EH (cell line): Measurements from ENCODE around the gene TDRD12.
"Not testable (repeated sequence)": the region's sequence is repeated elsewhere in the genome, so short reads cannot be mapped to it uniquely, and the experiment has no call there.

Source experiments
- DNase-seq: peaks from one replicate; pipeline ENCODE4 v3.0.0-alpha.2; 2015; ENCODE audit warnings: low read depth

TDRD12 gene

GRCh38 chr19:32746631-32747196 lies 27.1 kb downstream of the TDRD12 start:
- peak; percentile 2 for DNase-seq

- no peak for DNase-seq
Observed at GRCh38 chr19:32748497-32748896, 28.9 kb downstream of the TDRD12 start.

- DNase-seq = no peak
Observed at GRCh38 chr19:32748948-32749347, 29.4 kb downstream of the TDRD12 start.

GRCh38 chr19:32749361-32749760 lies 29.8 kb downstream of the TDRD12 start:
- DNase-seq = no peak

GRCh38 chr19:32750441-32751055 lies 31.0 kb downstream of the TDRD12 start:
- peak; percentile 12 for DNase-seq

- no peak for DNase-seq
Observed at GRCh38 chr19:32751066-32751465, 31.5 kb downstream of the TDRD12 start.

- DNase-seq = no peak
Observed at GRCh38 chr19:32757189-32757588, 37.6 kb downstream of the TDRD12 start.

- not testable (repeated sequence) for DNase-seq
Observed at GRCh38 chr19:32765365-32765764, 45.8 kb downstream of the TDRD12 start.

GRCh38 chr19:32767951-32768679 lies 48.5 kb downstream of the TDRD12 start:
- no peak for DNase-seq

- no peak for DNase-seq
Observed at GRCh38 chr19:32771596-32771995, 52.0 kb downstream of the TDRD12 start.

GRCh38 chr19:32773126-32773525 lies 53.6 kb downstream of the TDRD12 start:
- DNase-seq = peak; percentile 53

- no peak for DNase-seq
Observed at GRCh38 chr19:32779082-32779481, 59.5 kb downstream of the TDRD12 start.

GRCh38 chr19:32781280-32781679 lies 61.7 kb downstream of the TDRD12 start:
- no peak for DNase-seq

GRCh38 chr19:32782089-32782488 lies 62.5 kb downstream of the TDRD12 start:
- not testable (repeated sequence) for DNase-seq

- DNase-seq = not testable (repeated sequence)
Observed at GRCh38 chr19:32787161-32787813, 67.7 kb downstream of the TDRD12 start.

- DNase-seq = not testable (repeated sequence)
Observed at GRCh38 chr19:32787895-32788294, 68.3 kb downstream of the TDRD12 start.

- no peak for DNase-seq
Observed at GRCh38 chr19:32789429-32789828, 69.9 kb downstream of the TDRD12 start.

GRCh38 chr19:32798201-32798600 lies 78.6 kb downstream of the TDRD12 start:
- no peak for DNase-seq

GRCh38 chr19:32800191-32800590 lies 80.6 kb downstream of the TDRD12 start:
- DNase-seq = no peak

- DNase-seq = no peak
Observed at GRCh38 chr19:32800754-32801153, 81.2 kb downstream of the TDRD12 start.

GRCh38 chr19:32802840-32803239 lies 83.3 kb downstream of the TDRD12 start:
- no peak for DNase-seq

GRCh38 chr19:32808236-32808635 lies 88.7 kb downstream of the TDRD12 start:
- no peak for DNase-seq

GRCh38 chr19:32809254-32809653 lies 89.7 kb downstream of the TDRD12 start:
- DNase-seq = no peak
